ENCODE data around the gene AOX1. TPM values are rescaled to one million over a fixed set of nuclear protein-coding genes. Genes with fewer than 3 reads are reported as not detected.

Gene AOX1
- total RNA-seq, 1 experiment from 2014 or later, result 3.5 TPM

GRCh38 chr2:200653021-200653420 is 67.2 kb downstream of the AOX1 start:
- H3K27me3 ChIP-seq (ENCODE audit: insufficient read depth, low read length), result no peaks in the 10 kb centered on the region
- no peaks in the 10 kb centered on the region for H3K23me2 ChIP-seq (ENCODE audit: insufficient read length, low read depth, low read length, poor library complexity, severe bottlenecking)
- H3K4ac ChIP-seq (ENCODE audit: low read depth, low read length), result no peak overlapping the region
- H3K36me3 Mint-ChIP-seq (ENCODE audit: insufficient read depth in 1 of 3, low read depth in 3 of 3), result peaks cover 9 to 18% (median 11%) of the 10 kb centered on the region in 3 experiments; a peak in 6 of 7 replicates
- H3K4me1 Mint-ChIP-seq, result peaks cover 18 to 20% of the 10 kb centered on the region in 2 experiments
- H3T11ph ChIP-seq (ENCODE audit: low read length), result no peak overlapping the region
- no peak overlapping the region for H3K23ac ChIP-seq (ENCODE audit: insufficient read length, low read depth, low read length)
- H3K18ac ChIP-seq (ENCODE audit: insufficient read length, low read depth, low read length), result no peak overlapping the region
- H2BK5ac ChIP-seq (ENCODE audit: insufficient read length, low read length), result no peak overlapping the region
- no peak overlapping the region for H2BK12ac ChIP-seq (ENCODE audit: insufficient read length, low read depth, low read length)
- no peak overlapping the region for H3K9ac ChIP-seq (ENCODE audit: extremely low read depth, insufficient read length, low read length)
- no peak overlapping the region for H2BK20ac ChIP-seq (ENCODE audit: low read depth, low read length, poor library complexity, severe bottlenecking)
- no peaks in the 10 kb centered on the region for H3K79me1 ChIP-seq (ENCODE audit: insufficient read depth, low read depth, low read length, poor library complexity, severe bottlenecking)
- H3K4me3 Mint-ChIP-seq, result no peak overlapping the region
- WGBS (ENCODE audit: extremely low coverage, insufficient read length, low lambda C conversion rate), result no CpG with 5 or more reads among the region's 3 CpGs
- H2AFZ ChIP-seq (ENCODE audit: low read length), result no peak overlapping the region
- no peaks in the 10 kb centered on the region for H3K79me2 ChIP-seq (ENCODE audit: insufficient read depth, low read length)
- no peak overlapping the region for H3K56ac ChIP-seq (ENCODE audit: insufficient read length, low read depth, low read length)
- TF ChIP-seq CTCF (conservative IDR thresholded peaks at IDR 0.05), result no peak
- H4K20me1 ChIP-seq (ENCODE audit: control insufficient read depth, insufficient read depth, insufficient read length), result no peaks in the 10 kb centered on the region
- no peak overlapping the region for H3K4me2 ChIP-seq (ENCODE audit: insufficient read depth, insufficient read length, low read length)
- no peak overlapping the region for H2BK15ac ChIP-seq (ENCODE audit: low read depth, low read length)
- H3K9me3 Mint-ChIP-seq, result no peaks in the 10 kb centered on the region
- no peak for DNase-seq
- H2AK5ac ChIP-seq (ENCODE audit: insufficient read length, low read length), result no peak overlapping the region
- H3K9me3 ChIP-seq (ENCODE audit: control insufficient read depth, low read depth, low read length), result no peaks in the 10 kb centered on the region
- H4K5ac ChIP-seq (ENCODE audit: insufficient read length, low read depth, low read length), result no peak overlapping the region
- no peak overlapping the region for H2BK120ac ChIP-seq (ENCODE audit: low read depth, low read length, poor library complexity, severe bottlenecking)
- no peak overlapping the region for H3K27ac ChIP-seq (ENCODE audit: insufficient read length, low read depth, low read length)
- H3K27ac Mint-ChIP-seq, result 0 out of 7 replicates have a peak overlapping the region, but pooled peaks of 1 of the 3 experiments have one; percentile 42
- no peak overlapping the region for H3K14ac ChIP-seq (ENCODE audit: insufficient read depth, low read length)
- no peaks in the 10 kb centered on the region for H3K4me1 ChIP-seq (ENCODE audit: insufficient read depth, low read length)
- H4K91ac ChIP-seq (ENCODE audit: insufficient read length, low read depth, low read length), result no peak overlapping the region
- H3K27me3 Mint-ChIP-seq (ENCODE audit: low read depth), result no peaks in the 10 kb centered on the region; the same call in none of the 2 replicates
- no peak overlapping the region for H4K8ac ChIP-seq (replicated peaks; ENCODE audit: insufficient read length, low read depth, low read length)

Measured in H9 (cell line).